Endothelial cell of umbilical vein (primary cell): ENCODE data around the gene GPR137B. TPM values are rescaled to one million over a fixed set of nuclear protein-coding genes. Genes with fewer than 3 reads are reported as not detected.

Source experiments
- BruUV-seq: library from RNA; stranded (reverse); fragments of 400-500 nt; replicated peaks from 2 replicates; lab custom pipeline; 2021; lab: Mats Ljungman, UMichigan
- CTCF ChIA-PET: fragments of 300-600, 350-600 bp; sonication (Branson Sonifier 250); formaldehyde crosslinking; loops from one replicate; lab custom pipeline; 2021; ENCODE audit warnings: antibody characterized with exemption, inconsistent platforms; lab: Charles Lee
- POLR2A ChIA-PET: fragments of 300-600, 350-600 bp; sonication (Branson Sonifier 250); formaldehyde crosslinking; loops from one replicate; lab custom pipeline; 2021; ENCODE audit warnings: antibody characterized with exemption, inconsistent platforms; lab: Charles Lee
- DNase-seq: peaks from one replicate; pipeline ENCODE4 v3.0.0-alpha.2; 2011; ENCODE audit warnings: low read depth, low spot score
- FAIRE-seq: peaks from 2 replicates; lab custom pipeline; 2011; peaks lifted over from hg19 to GRCh38; lab: Jason Lieb, UNC
- H2AFZ ChIP-seq: 2 replicates; pipeline ENCODE4 v1.6.0; 2012; ENCODE audit warnings: low read depth, low read length, control low read depth, inconsistent platforms
- H3K27ac ChIP-seq: 2 replicates; pipeline ENCODE4 v1.5.1; 2011; ENCODE audit warnings: low read depth, mild to moderate bottlenecking, control low read depth, low read length, moderate library complexity; ENCODE audit not compliant: insufficient read depth
- H3K27me3 ChIP-seq, 2 experiments: 2 replicates each; pipeline versions ENCODE4 v1.6.0 to v1.6.1; 2011; ENCODE audit warnings: low read length in 2 of 2, mixed read lengths in 1 of 2; ENCODE audit not compliant: control insufficient read depth in 2 of 2, insufficient read depth in 2 of 2
- H3K36me3 ChIP-seq, 2 experiments: 2 replicates in 1 of 2; 3 replicates in 1 of 2; pipeline ENCODE4 v1.5.1; 2011; ENCODE audit warnings: low read length in 2 of 2, mild to moderate bottlenecking in 1 of 2, moderate library complexity in 1 of 2; ENCODE audit not compliant: control insufficient read depth in 2 of 2, insufficient read depth in 2 of 2; ENCODE audit errors: extremely low read depth in 1 of 2
- H3K4me1 ChIP-seq: 3 replicates; pipeline ENCODE4 v1.5.1; 2011; ENCODE audit warnings: mild to moderate bottlenecking, low read length; ENCODE audit not compliant: control insufficient read depth, insufficient read depth; ENCODE audit errors: extremely low read depth
- H3K4me2 ChIP-seq: 2 replicates; pipeline ENCODE4 v1.6.1; 2011; ENCODE audit warnings: low read length, control low read depth, mixed read lengths; ENCODE audit not compliant: insufficient read depth
- H3K4me3 ChIP-seq, 3 experiments: fragments of 200-600 bp in 1 of 3; sonication (generic), shearing (Covaris generic) in 1 of 3; replicated peaks in 1 of 3; 2 replicates each; pipeline ENCODE4 v1.5.1; 2011 to 2016; ENCODE audit warnings: control low read depth in 3 of 3, low read length in 3 of 3, mild to moderate bottlenecking in 2 of 3, inconsistent platforms in 1 of 3, low read depth in 1 of 3, moderate library complexity in 1 of 3; ENCODE audit not compliant: insufficient read depth in 1 of 3
- H3K79me2 ChIP-seq: 2 replicates; pipeline ENCODE4 v1.6.0; 2012; ENCODE audit warnings: low read length, inconsistent platforms; ENCODE audit not compliant: control insufficient read depth, insufficient read depth
- H3K9ac ChIP-seq: replicated peaks from 2 replicates; pipeline ENCODE3; 2011; ENCODE audit warnings: low read length, control low read depth; ENCODE audit not compliant: insufficient read depth; ENCODE audit errors: extremely low read depth
- H3K9me1 ChIP-seq: replicated peaks from 3 replicates; pipeline ENCODE4 v1.6.0; 2011; ENCODE audit warnings: mild to moderate bottlenecking, low read length; ENCODE audit not compliant: control insufficient read depth, insufficient read depth; ENCODE audit errors: extremely low read depth
- H3K9me3 ChIP-seq: replicated peaks from 2 replicates; pipeline ENCODE4 v1.5.1; 2012; ENCODE audit warnings: low read length, inconsistent platforms; ENCODE audit not compliant: control insufficient read depth, insufficient read depth
- H4K20me1 ChIP-seq: replicated peaks from 2 replicates; pipeline ENCODE3; 2011; ENCODE audit warnings: mild to moderate bottlenecking, low read length; ENCODE audit not compliant: control insufficient read depth, insufficient read depth; ENCODE audit errors: extremely low read depth
- EZH2 ChIP-seq: IDR thresholded peaks from 2 replicates; pipeline ENCODE4 v1.6.1; 2012; ENCODE audit warnings: borderline replicate concordance, low read depth, mild to moderate bottlenecking, moderate library complexity, low read length, inconsistent platforms; ENCODE audit not compliant: severe bottlenecking
- FOS ChIP-seq: IDR thresholded peaks from 2 replicates; pipeline ENCODE4 v1.6.1; 2011; ENCODE audit warnings: mild to moderate bottlenecking, low read length, moderate library complexity, borderline replicate concordance; ENCODE audit not compliant: insufficient read depth
- GATA2 ChIP-seq: IDR thresholded peaks from 2 replicates; pipeline ENCODE4 v1.7.0; 2011; ENCODE audit warnings: low read depth, mild to moderate bottlenecking, moderate library complexity, mixed read lengths, low read length; ENCODE audit not compliant: insufficient read length, insufficient read depth
- JUN ChIP-seq: IDR thresholded peaks from 2 replicates; pipeline ENCODE4 v1.6.1; 2011; ENCODE audit warnings: borderline replicate concordance, low read depth; ENCODE audit not compliant: insufficient read length, insufficient read depth
- MYC ChIP-seq: IDR thresholded peaks from one replicate; pipeline ENCODE4 v1.6.1; 2011; ENCODE audit warnings: mild to moderate bottlenecking, low read depth, low read length
- POLR2A ChIP-seq: IDR thresholded peaks from 2 replicates; pipeline ENCODE4 v1.6.1; 2012; ENCODE audit warnings: low read depth, mild to moderate bottlenecking, control low read depth, low read length
- POLR2AphosphoS5 ChIP-seq: IDR thresholded peaks from 2 replicates; pipeline ENCODE4 v1.6.1; 2012; ENCODE audit warnings: low read depth, mild to moderate bottlenecking, control low read depth, low read length, moderate library complexity; ENCODE audit not compliant: insufficient read depth
- dilution Hi-C: fragments of 300-500 bp; cut with MboI; formaldehyde crosslinking; loops from one replicate; pipeline ENCODE4 v1.15.0; 2019; ENCODE audit warnings: low sequenced_read_pairs; ENCODE audit not compliant: extremely low pct_ligation_motif_present
- intact Hi-C: fragments of 100-400 bp; cut with micrococcal nuclease; formaldehyde crosslinking; loops from one replicate; pipeline ENCODE4 v1.10.0; 2022
- polyA plus RNA-seq, 4 experiments: library from polyadenylated mRNA; depleted of rRNA in 3 of 4; stranded (reverse) in 3 of 4; unstranded in 1 of 4; fragments of >200 nt; gene quantifications; 2 replicates each; pipeline versions ENCODE4 v1.2.1 to v1.2.3, GENCODE V29; 2011 to 2012; ENCODE audit warnings: missing spikeins in 1 of 4
- total RNA-seq: library from RNA; stranded (reverse); gene quantifications from 2 replicates; pipeline ENCODE4 v1.2.3, GENCODE V29; 2021
- TF ChIP-seq, protein P1 (sequence below), 2 donors: IDR thresholded peaks; 1 replicate in 1 of 2; 2 replicates in 1 of 2; pipeline ENCODE4 v1.5.1; 2011; ENCODE audit warnings: low read length in 2 of 2, mild to moderate bottlenecking in 2 of 2, moderate library complexity in 2 of 2, control low read depth in 1 of 2, inconsistent platforms in 1 of 2, low read depth in 1 of 2; ENCODE audit not compliant: insufficient read depth in 1 of 2; ENCODE audit errors: extremely low read depth in 1 of 2
- TF ChIP-seq, protein P2 (sequence below): IDR thresholded peaks from 2 replicates; pipeline ENCODE4 v1.6.1; 2011; ENCODE audit not compliant: insufficient read depth, insufficient read length

The GPR137B gene
- total and polyA plus RNA-seq, 2 donors (not counting 3 experiments of a cell fraction or from before 2014, with no cell fraction given): 7.8 to 11.9 TPM

DNA sequence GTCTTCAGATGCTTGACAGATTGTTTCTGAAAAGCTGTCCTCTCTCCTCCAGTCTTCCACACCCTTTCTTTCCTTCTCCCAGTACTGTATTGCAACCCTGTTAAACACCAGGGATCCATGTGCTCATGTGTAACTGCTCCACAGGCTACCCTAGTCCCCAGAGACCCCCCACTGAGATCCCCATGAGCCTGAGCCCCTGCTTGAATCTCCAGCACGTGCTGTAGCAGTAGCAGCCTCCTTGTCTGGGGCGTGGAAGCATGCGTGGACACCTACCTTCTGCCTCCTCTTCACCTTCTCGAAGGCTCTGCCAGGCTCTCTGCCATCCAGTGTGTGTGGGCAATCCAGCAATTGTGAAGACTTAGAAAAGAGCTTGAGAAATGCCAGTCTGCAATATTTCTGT is 25.2 kb downstream of the GPR137B start:
- Histone ChIP-seq H3K4me2 (no peak overlapping the region), H3K27ac (no peak overlapping the region), H3K9me1 (no peaks in the 10 kb centered on the region), H3K36me3 (peaks cover 0 to 2% of the 10 kb centered on the region in 2 experiments), H3K4me3 (no peak overlapping the region), H3K27me3 (no peaks in the 10 kb centered on the region), H3K9ac (no peak overlapping the region), H3K9me3 (no peaks in the 10 kb centered on the region), H2AFZ (no peak overlapping the region), H3K79me2 (no peaks in the 10 kb centered on the region), H4K20me1 (no peaks in the 10 kb centered on the region), H3K4me1 (no peaks in the 10 kb centered on the region)
- DNase-seq (no peak), FAIRE-seq (no peak)
- intact Hi-C loops: no loop called here
- TF ChIP-seq POLR2AphosphoS5 (no peak), MYC (no peak), GATA2 (no peak), POLR2A (no peak), EZH2 (no peak), FOS (no peak), JUN (no peak)
- TF ChIP-seq, protein P1, sequence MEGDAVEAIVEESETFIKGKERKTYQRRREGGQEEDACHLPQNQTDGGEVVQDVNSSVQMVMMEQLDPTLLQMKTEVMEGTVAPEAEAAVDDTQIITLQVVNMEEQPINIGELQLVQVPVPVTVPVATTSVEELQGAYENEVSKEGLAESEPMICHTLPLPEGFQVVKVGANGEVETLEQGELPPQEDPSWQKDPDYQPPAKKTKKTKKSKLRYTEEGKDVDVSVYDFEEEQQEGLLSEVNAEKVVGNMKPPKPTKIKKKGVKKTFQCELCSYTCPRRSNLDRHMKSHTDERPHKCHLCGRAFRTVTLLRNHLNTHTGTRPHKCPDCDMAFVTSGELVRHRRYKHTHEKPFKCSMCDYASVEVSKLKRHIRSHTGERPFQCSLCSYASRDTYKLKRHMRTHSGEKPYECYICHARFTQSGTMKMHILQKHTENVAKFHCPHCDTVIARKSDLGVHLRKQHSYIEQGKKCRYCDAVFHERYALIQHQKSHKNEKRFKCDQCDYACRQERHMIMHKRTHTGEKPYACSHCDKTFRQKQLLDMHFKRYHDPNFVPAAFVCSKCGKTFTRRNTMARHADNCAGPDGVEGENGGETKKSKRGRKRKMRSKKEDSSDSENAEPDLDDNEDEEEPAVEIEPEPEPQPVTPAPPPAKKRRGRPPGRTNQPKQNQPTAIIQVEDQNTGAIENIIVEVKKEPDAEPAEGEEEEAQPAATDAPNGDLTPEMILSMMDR (IDR thresholded peaks at IDR 0.05; ENCODE audit: extremely low read depth in 1 of 2, insufficient read depth in 1 of 2, low read depth in 1 of 2, low read length in 2 of 2): no peak
- TF ChIP-seq, protein P2, sequence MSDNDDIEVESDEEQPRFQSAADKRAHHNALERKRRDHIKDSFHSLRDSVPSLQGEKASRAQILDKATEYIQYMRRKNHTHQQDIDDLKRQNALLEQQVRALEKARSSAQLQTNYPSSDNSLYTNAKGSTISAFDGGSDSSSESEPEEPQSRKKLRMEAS: no peak
- BruUV-seq: no TSS peak
- dilution Hi-C loops: no loop called here
- CTCF ChIA-PET: interaction anchor here (1.2 to 1.4 kb wide), 2 partner anchors 12 to 117 kb away, joined by 3 to 4 read pairs; no protein-coding TSS in a partner anchor
- POLR2A ChIA-PET: no interaction called here
